Astrocyte (in vitro differentiated cells and primary cell): ENCODE measurements around the gene AP3S2.

Experiments used
- EZH2 ChIP-seq: IDR thresholded peaks from 2 replicates; pipeline ENCODE4 v1.6.1; 2012; ENCODE audit warnings: mild to moderate bottlenecking, low read length, inconsistent platforms; ENCODE audit not compliant: insufficient read depth
- TF ChIP-seq, protein P1 (sequence below): IDR thresholded peaks from 2 replicates; pipeline ENCODE4 v1.5.1; 2011; ENCODE audit warnings: low read depth, mild to moderate bottlenecking, inconsistent platforms, low read length, moderate library complexity; ENCODE audit not compliant: insufficient read depth

DNA sequence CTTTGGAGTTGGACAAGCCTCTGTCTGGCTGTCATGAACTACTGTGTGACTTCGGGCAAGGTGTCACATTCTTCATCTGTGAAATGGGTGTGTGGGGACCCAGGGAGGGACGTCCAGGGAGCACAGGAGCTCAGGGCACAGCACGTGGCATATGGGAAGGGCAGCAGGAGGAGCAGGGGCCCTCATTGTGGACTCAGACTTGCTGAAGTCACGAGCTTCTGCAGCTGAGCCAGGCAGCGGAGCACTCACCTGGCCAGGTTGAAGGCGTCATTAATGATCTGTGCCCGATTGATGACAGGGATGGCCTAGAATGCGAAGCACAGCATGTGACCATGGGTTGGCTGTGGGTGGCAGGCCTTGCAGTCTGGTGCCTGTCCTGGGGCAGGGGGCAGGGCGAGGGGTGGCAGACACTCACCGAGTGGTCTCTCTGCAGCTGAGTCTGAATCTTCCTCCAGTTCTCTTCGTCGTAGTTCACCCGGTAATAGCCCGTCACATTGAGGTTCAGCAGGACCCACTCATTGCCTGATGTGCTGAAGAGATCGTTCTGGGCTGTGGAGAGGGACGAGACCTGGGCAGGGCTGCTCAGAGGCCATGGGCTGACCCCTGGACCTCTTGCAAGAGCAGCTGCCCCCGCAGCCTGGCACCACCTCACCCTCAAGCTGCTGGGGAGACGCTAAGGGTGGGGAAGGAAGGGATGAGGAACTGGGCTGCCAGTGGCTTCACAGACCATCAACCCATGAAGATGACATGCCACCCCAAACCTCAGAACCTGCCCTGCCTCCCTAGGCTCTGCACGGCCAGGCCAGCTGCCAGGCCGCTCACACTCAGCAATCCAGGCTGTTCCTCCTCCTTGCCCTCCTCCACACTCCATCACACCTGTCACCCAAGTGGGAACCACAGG, 94.5 kb downstream of the AP3S2 start:
- TF ChIP-seq, protein P1, sequence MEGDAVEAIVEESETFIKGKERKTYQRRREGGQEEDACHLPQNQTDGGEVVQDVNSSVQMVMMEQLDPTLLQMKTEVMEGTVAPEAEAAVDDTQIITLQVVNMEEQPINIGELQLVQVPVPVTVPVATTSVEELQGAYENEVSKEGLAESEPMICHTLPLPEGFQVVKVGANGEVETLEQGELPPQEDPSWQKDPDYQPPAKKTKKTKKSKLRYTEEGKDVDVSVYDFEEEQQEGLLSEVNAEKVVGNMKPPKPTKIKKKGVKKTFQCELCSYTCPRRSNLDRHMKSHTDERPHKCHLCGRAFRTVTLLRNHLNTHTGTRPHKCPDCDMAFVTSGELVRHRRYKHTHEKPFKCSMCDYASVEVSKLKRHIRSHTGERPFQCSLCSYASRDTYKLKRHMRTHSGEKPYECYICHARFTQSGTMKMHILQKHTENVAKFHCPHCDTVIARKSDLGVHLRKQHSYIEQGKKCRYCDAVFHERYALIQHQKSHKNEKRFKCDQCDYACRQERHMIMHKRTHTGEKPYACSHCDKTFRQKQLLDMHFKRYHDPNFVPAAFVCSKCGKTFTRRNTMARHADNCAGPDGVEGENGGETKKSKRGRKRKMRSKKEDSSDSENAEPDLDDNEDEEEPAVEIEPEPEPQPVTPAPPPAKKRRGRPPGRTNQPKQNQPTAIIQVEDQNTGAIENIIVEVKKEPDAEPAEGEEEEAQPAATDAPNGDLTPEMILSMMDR = no peak
- no peak for TF ChIP-seq EZH2
